DND-41 (cell line): Measurements from ENCODE around the gene DLG2.

Experiments
- EZH2 ChIP-seq: IDR thresholded peaks from 3 replicates; pipeline ENCODE4 v1.6.1; 2012; ENCODE audit warnings: borderline replicate concordance, low read depth, mild to moderate bottlenecking, moderate library complexity, low read length, inconsistent platforms; ENCODE audit not compliant: severe bottlenecking
- TF ChIP-seq, protein P1 (sequence below): IDR thresholded peaks from 2 replicates; pipeline ENCODE4 v1.5.1; 2012; ENCODE audit warnings: borderline replicate concordance, low read length, moderate library complexity, mild to moderate bottlenecking; ENCODE audit not compliant: poor library complexity, severe bottlenecking; ENCODE audit errors: extremely low read depth

DNA sequence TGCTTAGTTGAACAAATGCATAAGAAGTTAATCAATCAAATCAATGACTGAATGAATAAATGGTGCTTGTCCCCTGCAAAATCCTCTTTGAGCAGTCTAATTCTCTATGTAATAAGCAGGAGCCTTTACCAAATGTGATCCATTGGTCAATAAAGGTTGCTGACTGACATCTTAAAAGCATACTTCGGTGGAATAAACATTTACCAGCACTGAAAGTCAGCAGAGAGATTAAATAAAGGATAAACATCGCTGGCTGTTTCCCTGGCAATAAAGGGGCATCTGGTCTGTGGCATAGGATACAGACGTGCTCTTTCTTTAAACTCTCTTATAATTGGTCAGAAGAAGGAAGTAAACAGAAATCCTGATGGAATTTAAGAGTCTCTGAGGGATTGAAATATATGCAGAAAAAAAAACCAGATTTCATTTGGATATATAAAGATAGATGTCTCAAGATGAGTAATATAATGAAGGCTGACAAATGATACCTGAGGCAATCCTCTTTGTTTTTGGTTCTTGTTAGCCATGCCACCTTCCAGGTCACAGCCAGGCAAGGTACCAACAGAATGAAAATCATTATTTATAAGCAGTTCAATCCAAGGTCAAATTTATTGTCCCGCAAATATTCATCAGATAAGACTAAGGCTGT is 1762.6 kb downstream of the DLG2 start:
- TF ChIP-seq, protein P1, sequence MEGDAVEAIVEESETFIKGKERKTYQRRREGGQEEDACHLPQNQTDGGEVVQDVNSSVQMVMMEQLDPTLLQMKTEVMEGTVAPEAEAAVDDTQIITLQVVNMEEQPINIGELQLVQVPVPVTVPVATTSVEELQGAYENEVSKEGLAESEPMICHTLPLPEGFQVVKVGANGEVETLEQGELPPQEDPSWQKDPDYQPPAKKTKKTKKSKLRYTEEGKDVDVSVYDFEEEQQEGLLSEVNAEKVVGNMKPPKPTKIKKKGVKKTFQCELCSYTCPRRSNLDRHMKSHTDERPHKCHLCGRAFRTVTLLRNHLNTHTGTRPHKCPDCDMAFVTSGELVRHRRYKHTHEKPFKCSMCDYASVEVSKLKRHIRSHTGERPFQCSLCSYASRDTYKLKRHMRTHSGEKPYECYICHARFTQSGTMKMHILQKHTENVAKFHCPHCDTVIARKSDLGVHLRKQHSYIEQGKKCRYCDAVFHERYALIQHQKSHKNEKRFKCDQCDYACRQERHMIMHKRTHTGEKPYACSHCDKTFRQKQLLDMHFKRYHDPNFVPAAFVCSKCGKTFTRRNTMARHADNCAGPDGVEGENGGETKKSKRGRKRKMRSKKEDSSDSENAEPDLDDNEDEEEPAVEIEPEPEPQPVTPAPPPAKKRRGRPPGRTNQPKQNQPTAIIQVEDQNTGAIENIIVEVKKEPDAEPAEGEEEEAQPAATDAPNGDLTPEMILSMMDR: no peak
- TF ChIP-seq EZH2: no peak
